HG03135 (cell line): Measurements from ENCODE around the gene RHCG.

Source experiments
- ATAC-seq: cut with Tn5 transposase; IDR thresholded peaks from one replicate; pipeline ENCODE4 v1.9.1; 2021; ENCODE audit warnings: mild to moderate bottlenecking, moderate library complexity; ENCODE audit not compliant: unreplicated experiment

Gene RHCG

GRCh38 chr15:89504166-89504565 is 7.8 kb upstream of the RHCG start:
- ATAC-seq: no peak

- no peak for ATAC-seq
These were observed 6.6 kb upstream of the RHCG start for GRCh38 chr15:89502867-89503595.

GRCh38 chr15:89501646-89502045 is 5.3 kb upstream of the RHCG start:
- no peak for ATAC-seq

- no peak for ATAC-seq
These were observed 4.3 kb upstream of the RHCG start for GRCh38 chr15:89500397-89501270.

GRCh38 chr15:89499156-89499555 is 2.8 kb upstream of the RHCG start:
- ATAC-seq: no peak

GRCh38 chr15:89498574-89498906 is 2.2 kb upstream of the RHCG start:
- no peak for ATAC-seq

GRCh38 chr15:89497231-89497630 is 848 bp upstream of the RHCG start:
- no peak for ATAC-seq

GRCh38 chr15:89495638-89496145 is 691 bp downstream of the RHCG start:
- ATAC-seq: no peak

GRCh38 chr15:89494941-89495637 is 1.3 kb downstream of the RHCG start:
- ATAC-seq: no peak

- no peak for ATAC-seq
These were observed 2.4 kb downstream of the RHCG start for GRCh38 chr15:89494031-89494430.

GRCh38 chr15:89492934-89493631 is 3.3 kb downstream of the RHCG start:
- no peak for ATAC-seq

- no peak for ATAC-seq
These were observed 4.2 kb downstream of the RHCG start for GRCh38 chr15:89492111-89492641.

- ATAC-seq: no peak
These were observed 5.5 kb downstream of the RHCG start for GRCh38 chr15:89490814-89491315.

GRCh38 chr15:89490081-89490813 is 6.1 kb downstream of the RHCG start:
- ATAC-seq: no peak

GRCh38 chr15:89489376-89489775 is 7.0 kb downstream of the RHCG start:
- ATAC-seq: no peak

- no peak for ATAC-seq
These were observed 8.6 kb downstream of the RHCG start for GRCh38 chr15:89487791-89488190.

- ATAC-seq: no peak
These were observed 9.7 kb downstream of the RHCG start for GRCh38 chr15:89486726-89487050.

GRCh38 chr15:89483079-89483478 is 13.3 kb downstream of the RHCG start:
- ATAC-seq: no peak

- ATAC-seq: no peak
These were observed 14.2 kb downstream of the RHCG start for GRCh38 chr15:89482139-89482538.

- ATAC-seq: no peak
These were observed 15.9 kb downstream of the RHCG start for GRCh38 chr15:89480505-89480904.
